WERI-Rb-1 (cell line): ENCODE data around the gene FLG2.

ENCODE experiments used
- DNase-seq: peaks from one replicate; pipeline ENCODE4 v3.0.0-alpha.2; 2020
- H3K27ac ChIP-seq: fragments of 250-450 bp; sonication (Bioruptor Pico); 2 replicates; pipeline ENCODE4 v1.5.1; 2020; ENCODE audit warnings: mild to moderate bottlenecking, moderate library complexity
- H3K27me3 ChIP-seq: fragments of 250-450 bp; sonication (Bioruptor Pico); 2 replicates; pipeline ENCODE4 v1.5.1; 2021; ENCODE audit warnings: mild to moderate bottlenecking, low read depth, moderate library complexity; ENCODE audit not compliant: insufficient read depth, severe bottlenecking
- H3K36me3 ChIP-seq: fragments of 250-450 bp; sonication (Bioruptor Pico); 2 replicates; pipeline ENCODE4 v1.5.1; 2020; ENCODE audit warnings: mild to moderate bottlenecking, moderate library complexity
- H3K4me3 ChIP-seq: 2 replicates; pipeline ENCODE4 v1.5.1; 2011; ENCODE audit warnings: low read depth, mild to moderate bottlenecking, control low read depth, low read length
- H3K9me3 ChIP-seq: fragments of 250-450 bp; sonication (Bioruptor Pico); 2 replicates; pipeline ENCODE4 v1.5.1; 2021; ENCODE audit warnings: mild to moderate bottlenecking, moderate library complexity; ENCODE audit not compliant: severe bottlenecking
- TF ChIP-seq, protein P1 (sequence below): IDR thresholded peaks from 2 replicates; pipeline ENCODE4 v1.5.1; 2011; ENCODE audit warnings: low read depth, mild to moderate bottlenecking, control low read depth, inconsistent platforms, low read length

Gene FLG2

DNA sequence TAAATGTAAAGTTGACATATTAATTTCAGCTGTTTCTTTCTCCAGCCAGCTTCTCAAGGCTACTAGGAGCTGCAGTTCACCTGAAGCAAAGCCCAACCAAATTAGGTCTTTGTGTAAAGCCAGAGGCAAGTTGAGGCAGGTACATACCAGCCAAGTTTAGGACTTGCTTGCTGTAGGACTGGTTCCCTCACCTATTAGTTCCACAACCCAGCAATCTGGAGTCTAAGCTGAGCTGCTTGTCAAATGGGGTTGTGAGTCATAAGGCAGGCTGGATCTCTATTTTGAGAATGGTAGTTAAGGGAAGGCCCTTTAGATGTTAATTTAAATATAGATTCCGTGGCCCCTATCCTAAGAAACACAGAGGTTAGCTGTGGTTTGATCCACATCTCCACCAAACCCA, 7.6 kb upstream of the FLG2 start:
- TF ChIP-seq, protein P1, sequence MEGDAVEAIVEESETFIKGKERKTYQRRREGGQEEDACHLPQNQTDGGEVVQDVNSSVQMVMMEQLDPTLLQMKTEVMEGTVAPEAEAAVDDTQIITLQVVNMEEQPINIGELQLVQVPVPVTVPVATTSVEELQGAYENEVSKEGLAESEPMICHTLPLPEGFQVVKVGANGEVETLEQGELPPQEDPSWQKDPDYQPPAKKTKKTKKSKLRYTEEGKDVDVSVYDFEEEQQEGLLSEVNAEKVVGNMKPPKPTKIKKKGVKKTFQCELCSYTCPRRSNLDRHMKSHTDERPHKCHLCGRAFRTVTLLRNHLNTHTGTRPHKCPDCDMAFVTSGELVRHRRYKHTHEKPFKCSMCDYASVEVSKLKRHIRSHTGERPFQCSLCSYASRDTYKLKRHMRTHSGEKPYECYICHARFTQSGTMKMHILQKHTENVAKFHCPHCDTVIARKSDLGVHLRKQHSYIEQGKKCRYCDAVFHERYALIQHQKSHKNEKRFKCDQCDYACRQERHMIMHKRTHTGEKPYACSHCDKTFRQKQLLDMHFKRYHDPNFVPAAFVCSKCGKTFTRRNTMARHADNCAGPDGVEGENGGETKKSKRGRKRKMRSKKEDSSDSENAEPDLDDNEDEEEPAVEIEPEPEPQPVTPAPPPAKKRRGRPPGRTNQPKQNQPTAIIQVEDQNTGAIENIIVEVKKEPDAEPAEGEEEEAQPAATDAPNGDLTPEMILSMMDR: no peak
- H3K27me3 ChIP-seq: peaks cover 35% of the 10 kb centered on the region
- H3K9me3 ChIP-seq: no peaks in the 10 kb centered on the region
- no peak for DNase-seq
- H3K36me3 ChIP-seq: no peaks in the 10 kb centered on the region
- H3K4me3 ChIP-seq: no peak overlapping the region
- H3K27ac ChIP-seq: no peak overlapping the region

DNA sequence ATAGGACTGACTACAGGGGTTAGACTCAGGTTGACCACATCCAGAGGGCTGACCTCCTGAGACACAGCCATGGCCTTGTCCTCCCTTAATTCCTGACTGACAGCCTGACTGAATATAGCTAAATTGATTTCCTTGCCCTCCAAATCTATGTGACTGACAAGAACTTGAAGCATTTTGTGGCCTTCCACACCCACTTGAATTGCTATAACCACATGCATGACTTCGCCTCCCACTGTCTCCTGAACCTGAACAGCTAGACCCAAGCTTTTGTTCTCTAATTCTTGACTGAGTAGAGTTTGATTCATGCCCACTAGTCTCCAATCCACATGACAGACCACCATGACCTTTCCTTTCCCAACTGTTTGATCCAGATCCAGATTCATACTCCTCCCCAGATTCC, 3.1 kb downstream of the FLG2 start:
- TF ChIP-seq, protein P1: no peak

DNA sequence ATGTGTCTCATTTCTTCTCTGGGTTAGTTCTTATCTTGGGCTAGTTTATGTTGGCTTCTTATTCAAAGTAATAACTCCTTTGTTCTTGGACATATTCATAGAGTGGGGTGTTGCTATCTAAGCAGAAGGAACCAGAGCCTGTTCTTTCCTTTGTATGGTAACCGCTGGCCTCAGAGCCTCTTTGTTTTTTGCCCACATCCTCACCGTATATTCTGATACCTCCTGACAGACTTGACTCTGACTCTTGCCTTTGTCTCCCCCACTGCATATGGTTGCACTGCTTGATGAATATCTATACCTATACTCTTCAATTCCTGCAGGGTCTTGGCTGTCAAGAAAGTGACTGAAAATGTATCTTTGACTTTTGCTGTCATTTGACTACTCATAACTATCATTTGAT, 10.2 kb downstream of the FLG2 start:
- H3K36me3 ChIP-seq: no peaks in the 10 kb centered on the region
- no peak overlapping the region for H3K4me3 ChIP-seq
- no peak for DNase-seq
- H3K27me3 ChIP-seq: peaks cover 20% of the 10 kb centered on the region
- H3K27ac ChIP-seq: no peak overlapping the region
- TF ChIP-seq, protein P1: no peak
- peaks cover 2% of the 10 kb centered on the region for H3K9me3 ChIP-seq

More for the DNA sequence above, 3.1 kb downstream of the FLG2 start:
- no peak overlapping the region for H3K27ac ChIP-seq
- no peaks in the 10 kb centered on the region for H3K36me3 ChIP-seq
- no peak for DNase-seq
- peaks cover 3% of the 10 kb centered on the region for H3K9me3 ChIP-seq
- no peak overlapping the region for H3K4me3 ChIP-seq
- peaks cover 41% of the 10 kb centered on the region for H3K27me3 ChIP-seq

DNA sequence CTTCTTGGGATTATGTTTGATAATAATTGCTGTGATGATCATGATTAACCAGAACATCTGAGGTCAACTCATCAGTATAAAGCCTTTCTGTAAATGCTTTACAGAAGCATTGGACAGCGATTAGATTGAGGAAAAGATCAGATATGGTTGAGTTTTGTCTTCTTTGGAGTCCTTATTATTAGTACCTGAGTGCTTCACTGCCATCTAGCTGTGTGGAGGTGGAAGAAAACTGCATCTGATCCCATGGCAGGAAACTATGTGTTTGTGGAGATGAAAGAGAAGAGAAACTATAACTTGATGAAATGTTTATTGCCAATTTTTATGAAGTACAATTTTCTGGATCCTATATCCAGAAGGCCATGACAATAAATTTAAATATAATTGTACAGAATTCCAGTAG, 11.4 kb downstream of the FLG2 start:
- Histone ChIP-seq H3K36me3 (no peaks in the 10 kb centered on the region), H3K27me3 (peaks cover 30% of the 10 kb centered on the region), H3K4me3 (no peak overlapping the region), H3K27ac (no peak overlapping the region), H3K9me3 (peaks cover 2% of the 10 kb centered on the region)
- DNase-seq: no peak
- TF ChIP-seq, protein P1: peak; percentile 34; the same call in 1 of the 2 replicates

DNA sequence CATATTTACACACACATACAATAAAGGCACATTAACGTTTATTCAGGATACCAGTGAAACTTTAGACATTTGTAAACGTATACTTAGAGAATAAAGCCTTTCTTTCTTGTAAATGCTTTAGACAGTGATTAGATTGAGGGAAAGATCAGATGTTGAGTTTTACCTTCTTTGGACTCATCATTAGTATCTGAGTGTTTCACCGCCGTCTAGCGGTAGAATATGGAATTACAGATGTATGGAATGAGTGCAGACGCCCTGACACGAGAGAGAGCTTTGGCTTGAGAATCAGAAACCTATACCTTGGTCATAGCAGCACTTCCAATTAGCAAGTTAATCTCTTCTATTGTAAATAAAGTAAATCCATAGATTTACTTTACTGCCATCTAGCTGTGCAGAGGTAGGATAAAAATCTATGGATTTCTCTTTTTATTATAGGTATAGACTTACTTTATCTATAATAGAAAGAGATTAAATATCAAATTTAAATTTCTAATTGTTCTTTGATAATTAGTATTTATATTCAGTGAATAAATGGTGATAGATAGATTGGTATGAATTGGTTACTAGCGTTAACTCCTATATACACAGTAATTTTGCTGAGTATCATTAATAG, 12.6 kb downstream of the FLG2 start:
- no peaks in the 10 kb centered on the region for H3K36me3 ChIP-seq
- H3K4me3 ChIP-seq: no peak overlapping the region
- H3K27ac ChIP-seq: no peak overlapping the region
- peaks cover 37% of the 10 kb centered on the region for H3K27me3 ChIP-seq
- peak; percentile 66 for DNase-seq
- H3K9me3 ChIP-seq: peaks cover 2% of the 10 kb centered on the region
- TF ChIP-seq, protein P1: peak; percentile 96

DNA sequence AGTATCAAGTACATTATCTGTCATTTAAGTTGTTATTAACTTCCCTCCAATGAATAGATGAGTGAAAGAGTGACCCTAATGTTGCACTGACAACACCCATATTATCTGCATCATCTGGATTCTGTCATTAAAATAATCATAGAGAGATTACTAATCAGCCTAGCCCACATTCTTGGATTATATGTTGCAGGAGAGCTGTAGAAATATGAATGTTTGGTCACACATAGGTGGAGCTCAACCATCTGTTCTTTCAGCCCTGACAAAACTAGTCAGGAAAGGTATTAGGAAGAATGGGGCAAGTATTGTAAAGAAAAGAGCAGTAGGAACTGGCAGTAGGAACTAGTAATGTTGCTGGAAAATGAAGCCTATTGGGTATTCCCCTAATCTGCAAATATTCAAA, 15.4 kb downstream of the FLG2 start:
- TF ChIP-seq, protein P1: no peak
- no peak for DNase-seq
- Histone ChIP-seq H3K27ac (no peak overlapping the region), H3K4me3 (no peak overlapping the region), H3K36me3 (no peaks in the 10 kb centered on the region), H3K9me3 (no peaks in the 10 kb centered on the region), H3K27me3 (peaks cover 53% of the 10 kb centered on the region)
